Measurements from ENCODE around the gene SOX5. TPM values are rescaled to one million over a fixed set of nuclear protein-coding genes. Genes with fewer than 3 reads are reported as not detected.

Gene SOX5
- total and polyA plus RNA-seq, 8 donors: 10.0 to 39.9 (median 33.0) TPM

- no peak for ATAC-seq
- H3K27ac ChIP-seq: no peak overlapping the region
- intact Hi-C loops (cut with DNase I): no loop called here
- no peak for TF ChIP-seq CTCF (IDR thresholded peaks at IDR 0.05)
- H3K27me3 ChIP-seq: no peaks in the 10 kb centered on the region
- H3K4me3 ChIP-seq: no peak overlapping the region
- H3K9me3 ChIP-seq: no peaks in the 10 kb centered on the region
- no peak for DNase-seq
- H3K36me3 ChIP-seq: no peaks in the 10 kb centered on the region
- H3K4me1 ChIP-seq: no peaks in the 10 kb centered on the region
Measured at GRCh38 chr12:23548742-23549141, 400.7 kb downstream of the SOX5 start.

GRCh38 chr12:23546756-23547155 is 402.7 kb downstream of the SOX5 start:
- ATAC-seq: no peak
- no peak for TF ChIP-seq CTCF (IDR thresholded peaks at IDR 0.05)

GRCh38 chr12:23543767-23544166 is 405.7 kb downstream of the SOX5 start:
- no peak overlapping the region for H3K27ac ChIP-seq
- no peak for TF ChIP-seq CTCF (IDR thresholded peaks at IDR 0.05)
- no peaks in the 10 kb centered on the region for H3K36me3 ChIP-seq
- H3K9me3 ChIP-seq: no peaks in the 10 kb centered on the region
- H3K4me1 ChIP-seq: no peaks in the 10 kb centered on the region
- no peak for ATAC-seq
- intact Hi-C loops (cut with DNase I): no loop called here
- H3K4me3 ChIP-seq: no peak overlapping the region
- H3K27me3 ChIP-seq: no peaks in the 10 kb centered on the region
- no peak for DNase-seq

More at GRCh38 chr12:23546756-23547155, 402.7 kb downstream of the SOX5 start:
- H3K27me3 ChIP-seq: no peaks in the 10 kb centered on the region
- DNase-seq: no peak
- no peak overlapping the region for H3K4me3 ChIP-seq
- intact Hi-C loops (cut with DNase I): no loop called here
- H3K4me1 ChIP-seq: no peaks in the 10 kb centered on the region
- H3K36me3 ChIP-seq: no peaks in the 10 kb centered on the region
- no peaks in the 10 kb centered on the region for H3K9me3 ChIP-seq
- no peak overlapping the region for H3K27ac ChIP-seq

- ATAC-seq: no peak
- no peaks in the 10 kb centered on the region for H3K27me3 ChIP-seq
Measured at GRCh38 chr12:23542187-23542586, 407.3 kb downstream of the SOX5 start.

GRCh38 chr12:23540572-23540971 is 408.9 kb downstream of the SOX5 start:
- H3K36me3 ChIP-seq: no peaks in the 10 kb centered on the region
- no peak overlapping the region for H3K4me3 ChIP-seq
- H3K4me1 ChIP-seq: no peaks in the 10 kb centered on the region
- intact Hi-C loops (cut with DNase I): no loop called here
- no peak for ATAC-seq
- no peaks in the 10 kb centered on the region for H3K27me3 ChIP-seq
- no peaks in the 10 kb centered on the region for H3K9me3 ChIP-seq
- no peak for DNase-seq
- H3K27ac ChIP-seq: no peak overlapping the region
- no peak for TF ChIP-seq CTCF (IDR thresholded peaks at IDR 0.05)

More at GRCh38 chr12:23542187-23542586, 407.3 kb downstream of the SOX5 start:
- Histone ChIP-seq H3K4me1 (no peaks in the 10 kb centered on the region), H3K27ac (no peak overlapping the region), H3K36me3 (no peaks in the 10 kb centered on the region), H3K9me3 (no peaks in the 10 kb centered on the region), H3K4me3 (no peak overlapping the region)
- no peak for TF ChIP-seq CTCF (IDR thresholded peaks at IDR 0.05)
- no peak for DNase-seq
- intact Hi-C loops (cut with DNase I): no loop called here

Measured in left lung (tissue), 10 donors.